ENCODE data around the gene STX12. TPM values are rescaled to one million over a fixed set of nuclear protein-coding genes. Genes with fewer than 3 reads are reported as not detected.

The STX12 gene
- total RNA-seq, 3 donors from 2014 or later (not counting 1 experiment from before 2014, with no cell fraction given): 29.6 to 36.2 (median 32.3) TPM

GRCh38 chr1:27862671-27863537 lies 89.9 kb downstream of the STX12 start:
- Mint-ChIP-seq H3K36me3 (no peaks in the 10 kb centered on the region), H3K27ac (peak overlapping the region; percentile 47 to 66), H3K4me1 (peaks cover 8 to 34% of the 10 kb centered on the region in 2 donors), H3K27me3 (ENCODE audit: low read depth in 2 of 2) (no peaks in the 10 kb centered on the region), H3K4me3 (no peak overlapping the region), H3K9me3 (no peaks in the 10 kb centered on the region)
- H3K4me3 ChIP-seq (ENCODE audit: low read length): no peak overlapping the region
- H3K27ac ChIP-seq (ENCODE audit: low read length): peak overlapping the region; percentile 35
- H3K36me3 ChIP-seq (ENCODE audit: control insufficient read depth, insufficient read depth, low read length): no peaks in the 10 kb centered on the region
- H3K4me1 ChIP-seq (ENCODE audit: control insufficient read depth, insufficient read depth, low read length): peaks cover 53% of the 10 kb centered on the region
- H3K9me3 ChIP-seq (ENCODE audit: control insufficient read depth, insufficient read depth, low read length): no peaks in the 10 kb centered on the region
- intact Hi-C loops (cut with micrococcal nuclease): no loop called here
- no peak for TF ChIP-seq CTCF (IDR thresholded peaks at IDR 0.05)
- DNase-seq (peak in 1 of 2 donors; percentile 27), ATAC-seq (peak; percentile 52 to 62 (median 55))
- H3K27me3 ChIP-seq (ENCODE audit: control insufficient read depth, insufficient read depth, low read length): no peaks in the 10 kb centered on the region
- 86% methylated on average over 9 of the region's 9 CpGs for WGBS (ENCODE audit: insufficient coverage)

- no CpG with 5 or more reads among the region's 1 CpG for WGBS (ENCODE audit: insufficient coverage)
- no peaks in the 10 kb centered on the region for H3K9me3 ChIP-seq (ENCODE audit: control insufficient read depth, insufficient read depth, low read length)
- no peaks in the 10 kb centered on the region for H3K27me3 ChIP-seq (ENCODE audit: control insufficient read depth, insufficient read depth, low read length)
- DNase-seq (no peak), ATAC-seq (peak in 1 of 3 donors; percentile 43)
- H3K4me1 ChIP-seq (ENCODE audit: control insufficient read depth, insufficient read depth, low read length): peaks cover 53% of the 10 kb centered on the region
- peaks cover 9 to 30% of the 10 kb centered on the region in 2 donors for H3K4me1 Mint-ChIP-seq
- H3K27ac ChIP-seq (ENCODE audit: low read length): peak overlapping the region; percentile 35
- intact Hi-C loops (cut with micrococcal nuclease): no loop called here
- no peak overlapping the region for H3K4me3 ChIP-seq (ENCODE audit: low read length)
- no peaks in the 10 kb centered on the region for H3K36me3 ChIP-seq (ENCODE audit: control insufficient read depth, insufficient read depth, low read length)
- TF ChIP-seq CTCF (IDR thresholded peaks at IDR 0.05): no peak
- peak overlapping the region; percentile 47 to 66 for H3K27ac Mint-ChIP-seq
- H3K4me3 Mint-ChIP-seq: no peak overlapping the region
- no peaks in the 10 kb centered on the region for H3K36me3 Mint-ChIP-seq
- H3K9me3 Mint-ChIP-seq: no peaks in the 10 kb centered on the region
- no peaks in the 10 kb centered on the region for H3K27me3 Mint-ChIP-seq (ENCODE audit: low read depth in 2 of 2)
Measured at GRCh38 chr1:27863538-27863915, 90.5 kb downstream of the STX12 start.

DNA sequence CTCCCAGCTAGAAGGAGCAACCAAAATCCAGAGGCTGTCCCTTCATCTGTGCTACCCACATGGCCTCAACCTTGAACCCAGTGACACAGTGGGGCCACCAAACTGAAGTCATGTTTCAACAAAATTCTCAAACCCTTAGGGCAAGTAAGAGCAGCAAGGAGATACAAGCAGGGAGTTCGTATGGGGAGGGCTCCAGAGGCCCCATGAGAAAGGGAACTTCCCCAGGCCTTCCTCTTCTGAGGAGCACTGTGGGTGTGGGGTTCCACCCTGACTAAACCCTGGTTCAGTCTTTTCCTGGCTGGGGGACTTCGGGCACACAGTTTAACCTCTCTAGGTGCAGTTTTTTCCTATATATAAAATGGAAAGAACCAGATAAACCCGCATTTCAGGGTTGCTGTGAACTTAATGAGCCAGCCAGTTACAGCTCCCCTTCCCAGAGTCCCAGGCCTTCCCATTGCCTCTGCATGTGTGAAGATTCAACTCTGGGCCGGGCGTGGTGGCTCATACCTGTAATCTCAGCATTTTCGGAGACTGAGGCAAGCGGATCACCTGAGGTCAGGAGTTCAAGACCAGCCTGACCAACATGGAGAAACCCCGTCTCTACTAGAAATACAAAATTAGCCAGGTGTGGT lies 91.4 kb downstream of the STX12 start:
- H3K36me3 Mint-ChIP-seq: no peaks in the 10 kb centered on the region
- peaks cover 17 to 31% of the 10 kb centered on the region in 2 donors for H3K4me1 Mint-ChIP-seq
- no peaks in the 10 kb centered on the region for H3K27me3 Mint-ChIP-seq (ENCODE audit: low read depth in 2 of 2)
- Histone ChIP-seq H3K4me1 (ENCODE audit: control insufficient read depth, insufficient read depth, low read length) (peaks cover 57% of the 10 kb centered on the region), H3K4me3 (ENCODE audit: low read length) (no peak overlapping the region), H3K9me3 (ENCODE audit: control insufficient read depth, insufficient read depth, low read length) (no peaks in the 10 kb centered on the region), H3K27me3 (ENCODE audit: control insufficient read depth, insufficient read depth, low read length) (no peaks in the 10 kb centered on the region), H3K27ac (ENCODE audit: low read length) (peak overlapping the region; percentile 40), H3K36me3 (ENCODE audit: control insufficient read depth, insufficient read depth, low read length) (no peaks in the 10 kb centered on the region)
- 85% methylated on average over 7 of the region's 8 CpGs for WGBS (ENCODE audit: insufficient coverage)
- no peak for TF ChIP-seq CTCF (IDR thresholded peaks at IDR 0.05)
- H3K27ac Mint-ChIP-seq: peak overlapping the region in 1 of 2 donors; percentile 42
- DNase-seq: peak in 1 of 2 donors; percentile 66
- ATAC-seq: peak in 1 of 3 donors; percentile 46
- intact Hi-C loops (cut with micrococcal nuclease): no loop called here
- H3K4me3 Mint-ChIP-seq: no peak overlapping the region
- H3K9me3 Mint-ChIP-seq: no peaks in the 10 kb centered on the region
